ENCODE measurements around the gene NUP85. TPM values are rescaled to one million over a fixed set of nuclear protein-coding genes. Genes with fewer than 3 reads are reported as not detected.
A peak's percentile ranks its signal among the peaks of the same experiment; 100 is the strongest.

The NUP85 gene
- total and polyA plus RNA-seq, 4 donors, result 15.2 to 36.3 (median 29.5) TPM

- H3K4me3 ChIP-seq (ENCODE audit: low read depth in 1 of 3, low read length in 3 of 3), result peak overlapping the region; percentile 79 to 100 (median 96)
- no peaks in the 10 kb centered on the region for H3K9me3 ChIP-seq (ENCODE audit: control insufficient read depth in 4 of 4, low read length in 3 of 4)
- no peaks in the 10 kb centered on the region for H3K27me3 ChIP-seq (ENCODE audit: control insufficient read depth in 4 of 4, insufficient read depth in 4 of 4, low read length in 3 of 4)
- peak overlapping the region; percentile 92 to 95 for H3K27ac ChIP-seq (ENCODE audit: low read depth in 1 of 2, low read length in 2 of 2)
- peak overlapping the region; percentile 93 to 98 for H3K9ac ChIP-seq (ENCODE audit: low read depth in 1 of 2, low read length in 2 of 2)
- H3K4me1 ChIP-seq (ENCODE audit: control insufficient read depth in 4 of 4, insufficient read depth in 4 of 4, low read length in 3 of 4), result peaks cover 0 to 37% (median 24%) of the 10 kb centered on the region in 4 donors
- H3K36me3 ChIP-seq (ENCODE audit: control insufficient read depth in 4 of 4, insufficient read depth in 3 of 4, low read depth in 1 of 4, low read length in 3 of 4), result peaks cover 4 to 9% (median 7%) of the 10 kb centered on the region in 4 donors
- TF ChIP-seq SP1 (IDR thresholded peaks at IDR 0.05), result no peak
- no peak for TF ChIP-seq TAF1 (conservative IDR thresholded peaks at IDR 0.05)
- TF ChIP-seq CTCF (IDR thresholded peaks at IDR 0.05; ENCODE audit: low read depth, low read length, missing input control), result peak; percentile 8
- DNase-seq (ENCODE audit: low spot score), result no peak
- 2% methylated on average over 31 of the region's 31 CpGs for WGBS
Measured at GRCh38 chr17:75260641-75261335, 55.3 kb downstream of the NUP85 start.

- under 1% methylated on average over 69 of the region's 69 CpGs for WGBS
- H3K9ac ChIP-seq (ENCODE audit: low read depth in 1 of 2, low read length in 2 of 2), result peak within 1 kb of the TSS; percentile 93 to 98
- H3K4me3 ChIP-seq (ENCODE audit: low read depth in 1 of 3, low read length in 3 of 3), result peak within 1 kb of the TSS; percentile 79 to 100 (median 96)
- peaks cover 0 to 37% (median 24%) of the 10 kb centered on the region in 4 donors for H3K4me1 ChIP-seq (ENCODE audit: control insufficient read depth in 4 of 4, insufficient read depth in 4 of 4, low read length in 3 of 4)
- no peaks in the 10 kb centered on the region for H3K9me3 ChIP-seq (ENCODE audit: control insufficient read depth in 4 of 4, low read length in 3 of 4)
- peak within 1 kb of the TSS; percentile 92 to 95 for H3K27ac ChIP-seq (ENCODE audit: low read depth in 1 of 2, low read length in 2 of 2)
- no peaks in the 10 kb centered on the region for H3K27me3 ChIP-seq (ENCODE audit: control insufficient read depth in 4 of 4, insufficient read depth in 4 of 4, low read length in 3 of 4)
- H3K36me3 ChIP-seq (ENCODE audit: control insufficient read depth in 4 of 4, insufficient read depth in 3 of 4, low read depth in 1 of 4, low read length in 3 of 4), result peaks cover 5 to 17% (median 14%) of the 10 kb centered on the region in 4 donors
- peak; percentile 95 for DNase-seq (ENCODE audit: low spot score)
- TF ChIP-seq RAD21 (IDR thresholded peaks at IDR 0.05) (no peak), REST (IDR thresholded peaks at IDR 0.05) (peak; percentile 35), RXRA (IDR thresholded peaks at IDR 0.05) (peak in 1 of 2 donors; percentile 51), NR2F2 (IDR thresholded peaks at IDR 0.05) (no peak), YY1 (IDR thresholded peaks at IDR 0.05) (peak; percentile 99), SP1 (IDR thresholded peaks at IDR 0.05) (no peak), FOXA2 (IDR thresholded peaks at IDR 0.05) (no peak), HNF4G (IDR thresholded peaks at IDR 0.05) (no peak), ATF3 (IDR thresholded peaks at IDR 0.05) (no peak), TAF1 (conservative IDR thresholded peaks at IDR 0.05) (no peak), FOXA1 (IDR thresholded peaks at IDR 0.05) (no peak), EGR1 (IDR thresholded peaks at IDR 0.05; ENCODE audit: low read depth in 2 of 2) (no peak), MAX (IDR thresholded peaks at IDR 0.05) (peak; percentile 45), ZBTB33 (IDR thresholded peaks at IDR 0.05) (peak; percentile 99), CTCF (IDR thresholded peaks at IDR 0.05; ENCODE audit: low read depth, low read length, missing input control) (no peak), JUND (IDR thresholded peaks at IDR 0.05) (peak; percentile 59 to 60), HNF4A (conservative IDR thresholded peaks at IDR 0.05) (no peak), GABPA (IDR thresholded peaks at IDR 0.05 in 1 of 2, conservative IDR thresholded peaks at IDR 0.05 in 1 of 2) (peak in 1 of 2 donors; percentile 68)
Measured at GRCh38 chr17:75261336-75262111, 56.0 kb downstream of the NUP85 start, which contains the start of the genes GGA3 and MRPS7. Gene GGA3 (minus strand): TSS chr17:75261606. CDS start chr17:75261587, 19 bp downstream. Gene MRPS7 (plus strand): TSS chr17:75261879. CDS start chr17:75261901, 22 bp downstream.

Measured in liver (tissue), 9 donors.